ENCODE results near the gene MRPL22.
"Not testable (repeated sequence)": the region's sequence is repeated elsewhere in the genome, so short reads cannot be mapped to it uniquely, and the experiment has no call there.

The MRPL22 gene

GRCh38 chr5:154972476-154973080 lies 31.7 kb downstream of the MRPL22 start:
- no peak for TF ChIP-seq CSDC2 (CRISPR knock-in tag; IDR thresholded peaks at IDR 0.05)
- TF ChIP-seq GLIS3 (CRISPR knock-in tag; IDR thresholded peaks at IDR 0.05) = no peak
- TF ChIP-seq TOX (CRISPR knock-in tag; IDR thresholded peaks at IDR 0.05; ENCODE audit: borderline replicate concordance) = no peak
- no peak for TF ChIP-seq PPARA (CRISPR knock-in tag; IDR thresholded peaks at IDR 0.05; ENCODE audit: borderline replicate concordance)
- TF ChIP-seq CSRNP3 (CRISPR knock-in tag; IDR thresholded peaks at IDR 0.05) = no peak
- no peak for TF ChIP-seq RARB (CRISPR knock-in tag; IDR thresholded peaks at IDR 0.05)
- TF ChIP-seq ZC3H10 (CRISPR knock-in tag; IDR thresholded peaks at IDR 0.05) = no peak
- TF ChIP-seq ARNTL (CRISPR knock-in tag; IDR thresholded peaks at IDR 0.05; ENCODE audit: borderline replicate concordance, low read depth) = no peak
- no peak for TF ChIP-seq ZNF70 (CRISPR knock-in tag; IDR thresholded peaks at IDR 0.05)
- TF ChIP-seq POU6F1 (CRISPR knock-in tag; IDR thresholded peaks at IDR 0.05; ENCODE audit: borderline replicate concordance, low read depth) = no peak
- no peak for TF ChIP-seq ZNF8 (CRISPR knock-in tag; IDR thresholded peaks at IDR 0.05)
- no peak for TF ChIP-seq BACH2 (CRISPR knock-in tag; IDR thresholded peaks at IDR 0.05; ENCODE audit: borderline replicate concordance)
- TF ChIP-seq ZFP3 (CRISPR knock-in tag; IDR thresholded peaks at IDR 0.05) = no peak
- no peak for TF ChIP-seq OSR1 (CRISPR knock-in tag; IDR thresholded peaks at IDR 0.05)
- no peak for TF ChIP-seq ZNF565 (CRISPR knock-in tag; conservative IDR thresholded peaks at IDR 0.05; ENCODE audit: low read depth)
- TF ChIP-seq, protein P1, sequence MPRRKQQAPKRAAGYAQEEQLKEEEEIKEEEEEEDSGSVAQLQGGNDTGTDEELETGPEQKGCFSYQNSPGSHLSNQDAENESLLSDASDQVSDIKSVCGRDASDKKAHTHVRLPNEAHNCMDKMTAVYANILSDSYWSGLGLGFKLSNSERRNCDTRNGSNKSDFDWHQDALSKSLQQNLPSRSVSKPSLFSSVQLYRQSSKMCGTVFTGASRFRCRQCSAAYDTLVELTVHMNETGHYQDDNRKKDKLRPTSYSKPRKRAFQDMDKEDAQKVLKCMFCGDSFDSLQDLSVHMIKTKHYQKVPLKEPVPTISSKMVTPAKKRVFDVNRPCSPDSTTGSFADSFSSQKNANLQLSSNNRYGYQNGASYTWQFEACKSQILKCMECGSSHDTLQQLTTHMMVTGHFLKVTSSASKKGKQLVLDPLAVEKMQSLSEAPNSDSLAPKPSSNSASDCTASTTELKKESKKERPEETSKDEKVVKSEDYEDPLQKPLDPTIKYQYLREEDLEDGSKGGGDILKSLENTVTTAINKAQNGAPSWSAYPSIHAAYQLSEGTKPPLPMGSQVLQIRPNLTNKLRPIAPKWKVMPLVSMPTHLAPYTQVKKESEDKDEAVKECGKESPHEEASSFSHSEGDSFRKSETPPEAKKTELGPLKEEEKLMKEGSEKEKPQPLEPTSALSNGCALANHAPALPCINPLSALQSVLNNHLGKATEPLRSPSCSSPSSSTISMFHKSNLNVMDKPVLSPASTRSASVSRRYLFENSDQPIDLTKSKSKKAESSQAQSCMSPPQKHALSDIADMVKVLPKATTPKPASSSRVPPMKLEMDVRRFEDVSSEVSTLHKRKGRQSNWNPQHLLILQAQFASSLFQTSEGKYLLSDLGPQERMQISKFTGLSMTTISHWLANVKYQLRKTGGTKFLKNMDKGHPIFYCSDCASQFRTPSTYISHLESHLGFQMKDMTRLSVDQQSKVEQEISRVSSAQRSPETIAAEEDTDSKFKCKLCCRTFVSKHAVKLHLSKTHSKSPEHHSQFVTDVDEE (CRISPR knock-in tag; IDR thresholded peaks at IDR 0.05) = no peak
- no peak for TF ChIP-seq SNAI2 (CRISPR knock-in tag; IDR thresholded peaks at IDR 0.05)
- no peak for TF ChIP-seq TCF4 (CRISPR knock-in tag; IDR thresholded peaks at IDR 0.05; ENCODE audit: borderline replicate concordance)
- TF ChIP-seq ESRRG (CRISPR knock-in tag; IDR thresholded peaks at IDR 0.05) = no peak
- peak; percentile 90 for ATAC-seq

DNA sequence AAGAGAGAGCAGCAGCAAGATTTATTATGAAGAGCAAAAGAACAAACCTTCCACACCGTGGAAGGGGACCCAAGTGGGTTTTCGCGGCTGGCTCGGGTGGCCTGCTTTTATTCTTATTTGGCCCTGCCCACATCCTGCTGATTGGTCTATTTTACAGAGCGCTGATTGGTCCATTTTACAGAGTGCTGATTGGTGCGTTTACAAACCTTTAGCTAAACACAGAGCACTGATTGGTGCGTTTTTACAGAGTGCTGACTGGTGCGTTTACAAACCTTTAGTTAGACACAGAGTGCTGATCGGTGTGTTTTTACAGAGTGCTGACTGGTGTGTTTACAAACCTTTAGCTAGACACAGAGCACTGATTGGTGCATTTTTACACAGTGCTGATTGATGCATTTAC lies 35.2 kb downstream of the MRPL22 start:
- not testable (repeated sequence) for ATAC-seq

DNA sequence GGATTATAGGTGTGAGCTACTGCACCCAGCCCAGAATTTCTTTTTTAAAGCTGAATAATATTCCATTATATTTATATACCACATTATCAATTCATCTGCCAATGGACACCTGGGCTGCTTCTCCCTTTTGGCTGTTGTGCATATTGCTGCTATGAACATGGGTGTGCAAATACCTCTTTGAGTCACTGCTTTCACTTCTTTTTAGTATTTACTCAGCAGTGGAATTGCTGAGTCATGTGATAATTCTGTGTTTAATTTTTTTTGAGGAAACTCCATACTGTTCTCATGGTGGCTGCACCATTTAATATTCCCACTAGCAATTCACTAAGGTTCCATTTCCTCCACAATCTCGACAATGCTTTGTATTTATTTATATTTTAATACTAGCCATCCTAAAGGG lies 36.5 kb downstream of the MRPL22 start:
- ATAC-seq = no peak
- TF ChIP-seq ZFP3 (CRISPR knock-in tag; IDR thresholded peaks at IDR 0.05) = no peak

DNA sequence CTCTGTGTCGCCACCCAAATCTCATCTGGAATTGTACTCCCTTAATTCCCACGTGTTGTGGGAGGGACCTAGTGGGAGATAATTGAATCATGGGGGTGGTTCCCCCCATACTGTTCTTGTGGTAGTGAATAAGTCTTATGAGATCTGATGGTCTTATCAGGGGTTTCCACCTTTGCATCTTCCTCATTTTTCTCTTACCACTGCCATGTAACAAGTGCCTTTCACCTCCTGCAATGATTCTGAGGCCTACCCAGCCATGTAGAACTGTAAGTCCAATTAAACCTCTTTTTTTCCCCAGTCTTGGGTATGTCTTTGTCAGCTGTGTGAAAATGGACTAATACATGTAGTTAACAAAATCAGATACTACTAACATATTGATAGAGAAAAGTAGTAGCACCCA lies 37.4 kb downstream of the MRPL22 start:
- ATAC-seq = not testable (repeated sequence)

- ATAC-seq = no peak
Observed at GRCh38 chr5:154984946-154985516, 44.2 kb downstream of the MRPL22 start.

More at GRCh38 chr5:154984946-154985516, 44.2 kb downstream of the MRPL22 start:
- TF ChIP-seq POU6F1 (CRISPR knock-in tag; IDR thresholded peaks at IDR 0.05; ENCODE audit: borderline replicate concordance, low read depth) (no peak), ISL1 (CRISPR knock-in tag; IDR thresholded peaks at IDR 0.05) (no peak), SNAI2 (CRISPR knock-in tag; IDR thresholded peaks at IDR 0.05) (no peak)

Data from SK-N-SH treated with all-trans-retinoic acid at 6 μM for 48 hours (cell line).